ENCODE measurements around the gene CDK14.

CDK14 gene

GRCh38 chr7:90999989-91000979 is 404.2 kb downstream of the CDK14 start:
- no peak for DNase-seq (ENCODE audit: low read depth in 2 of 2)

GRCh38 chr7:91005024-91005423 is 408.9 kb downstream of the CDK14 start:
- no peak for DNase-seq (ENCODE audit: low read depth in 2 of 2)

- no peak for DNase-seq (ENCODE audit: low read depth in 2 of 2)
These were observed 409.7 kb downstream of the CDK14 start for GRCh38 chr7:91005841-91006240.

GRCh38 chr7:91007371-91007770 is 411.2 kb downstream of the CDK14 start:
- DNase-seq (ENCODE audit: low read depth in 2 of 2): no peak

- no peak for DNase-seq (ENCODE audit: low read depth in 2 of 2)
These were observed 417.0 kb downstream of the CDK14 start for GRCh38 chr7:91013078-91013477.

- no peak for DNase-seq (ENCODE audit: low read depth in 2 of 2)
These were observed 423.7 kb downstream of the CDK14 start for GRCh38 chr7:91019686-91020385.

GRCh38 chr7:91020636-91021385 is 424.7 kb downstream of the CDK14 start:
- no peak for DNase-seq (ENCODE audit: low read depth in 2 of 2)

- no peak for DNase-seq (ENCODE audit: low read depth in 2 of 2)
These were observed 425.8 kb downstream of the CDK14 start for GRCh38 chr7:91021956-91022355.

- no peak for DNase-seq (ENCODE audit: low read depth in 2 of 2)
These were observed 429.8 kb downstream of the CDK14 start for GRCh38 chr7:91025906-91026390.

GRCh38 chr7:91029688-91030087 is 433.6 kb downstream of the CDK14 start:
- no peak for DNase-seq (ENCODE audit: low read depth in 2 of 2)

- no peak for DNase-seq (ENCODE audit: low read depth in 2 of 2)
These were observed 434.7 kb downstream of the CDK14 start for GRCh38 chr7:91030680-91031380.

- no peak for DNase-seq (ENCODE audit: low read depth in 2 of 2)
These were observed 435.6 kb downstream of the CDK14 start for GRCh38 chr7:91031757-91032156.

GRCh38 chr7:91033574-91033973 is 437.5 kb downstream of the CDK14 start:
- no peak for DNase-seq (ENCODE audit: low read depth in 2 of 2)

GRCh38 chr7:91034459-91035368 is 438.6 kb downstream of the CDK14 start:
- DNase-seq (ENCODE audit: low read depth in 2 of 2): no peak

GRCh38 chr7:91039033-91039432 is 442.9 kb downstream of the CDK14 start:
- no peak for DNase-seq (ENCODE audit: low read depth in 2 of 2)

- no peak for DNase-seq (ENCODE audit: low read depth in 2 of 2)
These were observed 445.0 kb downstream of the CDK14 start for GRCh38 chr7:91041141-91041540.

- no peak for DNase-seq (ENCODE audit: low read depth in 2 of 2)
These were observed 445.9 kb downstream of the CDK14 start for GRCh38 chr7:91041901-91042484.

GRCh38 chr7:91043186-91043585 is 447.1 kb downstream of the CDK14 start:
- no peak for DNase-seq (ENCODE audit: low read depth in 2 of 2)

- no peak for DNase-seq (ENCODE audit: low read depth in 2 of 2)
These were observed 448.0 kb downstream of the CDK14 start for GRCh38 chr7:91043924-91044645.
